ENCODE results near the gene NGRN. TPM values are rescaled to one million over a fixed set of nuclear protein-coding genes. Genes with fewer than 3 reads are reported as not detected.

NGRN gene
- total RNA-seq, 2 experiments from 2014 or later, result 30.1 to 34.9 TPM

- Mint-ChIP-seq H3K9me3 (ENCODE audit: low read depth) (no peaks in the 10 kb centered on the region), H3K36me3 (peaks cover 28% of the 10 kb centered on the region), H3K27me3 (no peaks in the 10 kb centered on the region), H3K4me1 (peaks cover 45% of the 10 kb centered on the region), H3K4me3 (peak overlapping the region; percentile 89), H3K27ac (peak overlapping the region; percentile 94)
- no peak for DNase-seq
- no peak for ATAC-seq
- CTCF ChIA-PET, result interaction anchor here (0.6 to 4.8 kb wide), 7 partner anchors 10 to 63 kb away, joined by 3 to 35 read pairs (median 6); partner anchors contain the start of gene SEMA4B
Observed at GRCh38 chr15:90230071-90230494, 35.4 kb upstream of the NGRN start.

- Mint-ChIP-seq H3K27me3 (no peaks in the 10 kb centered on the region), H3K4me3 (peak overlapping the region; percentile 89), H3K4me1 (peaks cover 48% of the 10 kb centered on the region), H3K36me3 (peaks cover 28% of the 10 kb centered on the region), H3K9me3 (ENCODE audit: low read depth) (no peaks in the 10 kb centered on the region), H3K27ac (peak overlapping the region; percentile 94)
- ATAC-seq (no peak), DNase-seq (no peak)
- CTCF ChIA-PET, result interaction anchor here (0.6 to 4.8 kb wide), 9 partner anchors 10 to 128 kb away, joined by 3 to 35 read pairs (median 6); partner anchors contain the start of genes IDH2 and SEMA4B
Observed at GRCh38 chr15:90230610-90231009, 34.9 kb upstream of the NGRN start.

- Mint-ChIP-seq H3K4me1 (peaks cover 52% of the 10 kb centered on the region), H3K27ac (peak overlapping the region; percentile 94), H3K4me3 (peak overlapping the region; percentile 89), H3K27me3 (no peaks in the 10 kb centered on the region), H3K9me3 (ENCODE audit: low read depth) (no peaks in the 10 kb centered on the region), H3K36me3 (peaks cover 32% of the 10 kb centered on the region)
- DNase-seq (peak; percentile 90), ATAC-seq (peak; percentile 56)
- CTCF ChIA-PET, result interaction anchor here (1.0 to 4.8 kb wide), 10 partner anchors 11 to 132 kb away, joined by 3 to 35 read pairs (median 7); partner anchors contain the start of genes IDH2 and SEMA4B
Observed at GRCh38 chr15:90231028-90232017, 34.1 kb upstream of the NGRN start.

- peak overlapping the region; percentile 94 for H3K27ac Mint-ChIP-seq
- H3K4me1 Mint-ChIP-seq, result peaks cover 52% of the 10 kb centered on the region
- no peaks in the 10 kb centered on the region for H3K27me3 Mint-ChIP-seq
- peak overlapping the region; percentile 89 for H3K4me3 Mint-ChIP-seq
- ATAC-seq (no peak), DNase-seq (no peak)
- no peaks in the 10 kb centered on the region for H3K9me3 Mint-ChIP-seq (ENCODE audit: low read depth)
- H3K36me3 Mint-ChIP-seq, result peaks cover 35% of the 10 kb centered on the region
- CTCF ChIA-PET, result interaction anchor here (0.9 to 4.8 kb wide), 6 partner anchors 12 to 133 kb away, joined by 3 to 35 read pairs (median 14); partner anchors contain the start of gene SEMA4B
Observed at GRCh38 chr15:90232196-90232595, 33.3 kb upstream of the NGRN start.

- H3K9me3 Mint-ChIP-seq (ENCODE audit: low read depth), result no peaks in the 10 kb centered on the region
- DNase-seq, result no peak
- H3K36me3 Mint-ChIP-seq, result peaks cover 35% of the 10 kb centered on the region
- peak overlapping the region; percentile 94 for H3K27ac Mint-ChIP-seq
- H3K4me3 Mint-ChIP-seq, result peak overlapping the region; percentile 89
- peaks cover 52% of the 10 kb centered on the region for H3K4me1 Mint-ChIP-seq
- ATAC-seq, result no peak
- H3K27me3 Mint-ChIP-seq, result no peaks in the 10 kb centered on the region
- CTCF ChIA-PET, result interaction anchor here (0.9 to 4.8 kb wide), 9 partner anchors 13 to 134 kb away, joined by 3 to 35 read pairs (median 5); partner anchors contain the start of genes IDH2 and SEMA4B
Observed at GRCh38 chr15:90232941-90233386, 32.5 kb upstream of the NGRN start.

- Mint-ChIP-seq H3K27me3 (no peaks in the 10 kb centered on the region), H3K36me3 (peaks cover 41% of the 10 kb centered on the region), H3K4me3 (peak within 1 kb of the TSS; percentile 89), H3K4me1 (peaks cover 57% of the 10 kb centered on the region), H3K27ac (peak within 1 kb of the TSS; percentile 94), H3K9me3 (ENCODE audit: low read depth) (no peaks in the 10 kb centered on the region)
- ATAC-seq (peak; percentile 85), DNase-seq (peak; percentile 98)
- CTCF ChIA-PET, result interaction anchor here (1.0 to 4.8 kb wide), 10 partner anchors 13 to 135 kb away, joined by 3 to 35 read pairs (median 4); partner anchors contain the start of genes IDH2 and SEMA4B
Observed at GRCh38 chr15:90233387-90234095, 31.9 kb upstream of the NGRN start, which contains the start of gene CIB1. TSS of gene CIB1 (minus strand) at chr15:90233941. CDS start at chr15:90233885, 56 bp downstream.

- Mint-ChIP-seq H3K9me3 (ENCODE audit: low read depth) (no peaks in the 10 kb centered on the region), H3K27ac (peak within 1 kb of the TSS; percentile 94), H3K4me1 (peaks cover 56% of the 10 kb centered on the region), H3K36me3 (peaks cover 41% of the 10 kb centered on the region), H3K4me3 (peak within 1 kb of the TSS; percentile 89), H3K27me3 (no peaks in the 10 kb centered on the region)
- DNase-seq, result no peak
- ATAC-seq, result peak; percentile 73
- CTCF ChIA-PET, result interaction anchor here (1.0 to 4.8 kb wide), 10 partner anchors 14 to 149 kb away, joined by 3 to 35 read pairs (median 4); partner anchors contain the start of genes IDH2 and SEMA4B
Observed at GRCh38 chr15:90234096-90234988, 31.1 kb upstream of the NGRN start, which contains the start of gene GDPGP1. TSS of gene GDPGP1 (plus strand) at chr15:90234209. CDS start at chr15:90240909, 6,700 bp downstream.

- no peaks in the 10 kb centered on the region for H3K27me3 Mint-ChIP-seq
- DNase-seq (no peak), ATAC-seq (no peak)
- H3K27ac Mint-ChIP-seq, result no peak overlapping the region
- H3K4me1 Mint-ChIP-seq, result peaks cover 23% of the 10 kb centered on the region
- CTCF ChIA-PET, result interaction anchor here (0.7 to 2.1 kb wide), 2 partner anchors 10 to 816 kb away, joined by 3 to 10 read pairs; partner anchors contain the start of gene TTLL13
- peaks cover 19% of the 10 kb centered on the region for H3K36me3 Mint-ChIP-seq
- no peaks in the 10 kb centered on the region for H3K9me3 Mint-ChIP-seq (ENCODE audit: low read depth)
- H3K4me3 Mint-ChIP-seq, result no peak overlapping the region
Observed at GRCh38 chr15:90239371-90239770, 26.1 kb upstream of the NGRN start.

GRCh38 chr15:90240856-90241255, 24.6 kb upstream of the NGRN start:
- CTCF ChIA-PET, result interaction anchor here (1.9 kb wide), 1 partner anchor 19 kb away, joined by 5 read pairs; no protein-coding TSS in a partner anchor
- ATAC-seq (no peak), DNase-seq (no peak)
- no peak overlapping the region for H3K4me3 Mint-ChIP-seq
- no peaks in the 10 kb centered on the region for H3K27me3 Mint-ChIP-seq
- H3K27ac Mint-ChIP-seq, result no peak overlapping the region
- no peaks in the 10 kb centered on the region for H3K9me3 Mint-ChIP-seq (ENCODE audit: low read depth)
- peaks cover 19% of the 10 kb centered on the region for H3K36me3 Mint-ChIP-seq
- H3K4me1 Mint-ChIP-seq, result peaks cover 12% of the 10 kb centered on the region

GRCh38 chr15:90241343-90242192, 23.9 kb upstream of the NGRN start:
- Mint-ChIP-seq H3K36me3 (peaks cover 13% of the 10 kb centered on the region), H3K27me3 (no peaks in the 10 kb centered on the region), H3K4me1 (peaks cover 9% of the 10 kb centered on the region), H3K27ac (no peak overlapping the region), H3K4me3 (no peak overlapping the region), H3K9me3 (ENCODE audit: low read depth) (no peaks in the 10 kb centered on the region)
- DNase-seq, result no peak
- CTCF ChIA-PET, result interaction anchor here (1.9 kb wide), 1 partner anchor 20 kb away, joined by 5 read pairs; no protein-coding TSS in a partner anchor
- ATAC-seq, result no peak

All from activated CD8-positive, alpha-beta memory T cell treated with anti-CD3 and anti-CD28 coated beads, Interleukin-2, amount 10 ng/mL, durations not matched to agents 7 days and 5 days (primary cell).